HepG2 (cell line): ENCODE data around the gene SUPT20HL2. TPM values are rescaled to one million over a fixed set of nuclear protein-coding genes. Genes with fewer than 3 reads are reported as not detected.

ENCODE experiments used
- ATAC-seq: fragments of 200-7000 bp; cut with Tn5 transposase; 3 replicates; pipeline ENCODE4 v1.9.1; 2020; ENCODE audit warnings: mild to moderate bottlenecking, moderate library complexity
- BruUV-seq: library from RNA; stranded (reverse); fragments of 400-500 nt; replicated peaks from 2 replicates; lab custom pipeline; 2021; lab: Mats Ljungman, UMichigan
- CTCF ChIA-PET: fragments of 300-600 bp; formaldehyde crosslinking; extraction: SDS; loops from one replicate; lab custom pipeline; 2021; ENCODE audit warnings: low total read pairs, inconsistent platforms, low intra/inter-chr PET ratio; lab: Yijun Ruan, JAX
- POLR2A ChIA-PET: fragments of 350-600 bp; sonication (Branson Sonifier 250); formaldehyde crosslinking; loops from one replicate; lab custom pipeline; 2020; ENCODE audit warnings: antibody characterized with exemption, inconsistent platforms; lab: Yijun Ruan, JAX
- DNase-seq: peaks from one replicate; pipeline ENCODE4 v3.0.0-alpha.2; 2015; ENCODE audit warnings: low spot score
- FAIRE-seq: peaks from 3 replicates; lab custom pipeline; 2011; peaks lifted over from hg19 to GRCh38; lab: Jason Lieb, UNC
- H2AFZ ChIP-seq: one replicate; pipeline ENCODE4 v1.6.1; 2011; ENCODE audit warnings: low read length, inconsistent platforms
- H3K27ac ChIP-seq: fragments of 300-600 bp; 3 replicates; pipeline ENCODE4 v1.8.0; 2011; ENCODE audit warnings: mixed run types, mild to moderate bottlenecking, mixed read lengths, low read length, inconsistent platforms; ENCODE audit not compliant: insufficient read depth; ENCODE audit errors: extremely low read length
- H3K27me3 ChIP-seq, 2 experiments: fragments of 200-600 bp in 1 of 2; 2 replicates in 1 of 2; 3 replicates in 1 of 2; pipeline versions ENCODE4 v1.6.0 to v1.8.0; 2011; ENCODE audit warnings: low read length in 2 of 2, mild to moderate bottlenecking in 2 of 2, moderate library complexity in 2 of 2, inconsistent platforms in 1 of 2; ENCODE audit not compliant: insufficient read depth in 2 of 2, control insufficient read depth in 1 of 2
- H3K36me3 ChIP-seq, 2 experiments: fragments of 200-600 bp in 1 of 2; replicated peaks in 1 of 2; 2 replicates in 1 of 2; 3 replicates in 1 of 2; pipeline versions ENCODE4 v1.5.1 to v1.8.0; 2011; ENCODE audit warnings: low read length in 2 of 2, inconsistent platforms in 1 of 2; ENCODE audit not compliant: insufficient read depth in 2 of 2, control insufficient read depth in 1 of 2
- H3K4me1 ChIP-seq: 2 replicates; pipeline ENCODE4 v1.5.1; 2012; ENCODE audit warnings: low read length, inconsistent platforms; ENCODE audit not compliant: insufficient read depth
- H3K4me2 ChIP-seq: 2 replicates; pipeline ENCODE4 v1.6.0; 2011; ENCODE audit warnings: low read depth, low read length, inconsistent platforms
- H3K4me3 ChIP-seq, 3 experiments: fragments of 200-600 bp in 1 of 3; sonication (generic), shearing (Covaris generic) in 1 of 3; replicated peaks in 1 of 3; 2 replicates each; pipeline ENCODE4 v1.5.1; 2011 to 2016; ENCODE audit warnings: low read length in 3 of 3, inconsistent platforms in 2 of 3, low read depth in 2 of 3, mild to moderate bottlenecking in 2 of 3, control low read depth in 1 of 3, mixed read lengths in 1 of 3; ENCODE audit not compliant: insufficient read depth in 1 of 3
- H3K79me2 ChIP-seq: one replicate; pipeline ENCODE4 v1.6.1; 2011; ENCODE audit warnings: low read length, inconsistent platforms; ENCODE audit not compliant: insufficient read depth
- H3K9ac ChIP-seq: 2 replicates; pipeline ENCODE4 v1.6.0; 2011; ENCODE audit warnings: mild to moderate bottlenecking, low read depth, low read length, inconsistent platforms; ENCODE audit not compliant: insufficient read depth
- H3K9me3 ChIP-seq: 2 replicates; pipeline ENCODE4 v1.5.1; 2012; ENCODE audit warnings: mild to moderate bottlenecking, low read length
- H4K20me1 ChIP-seq: 2 replicates; pipeline ENCODE4 v1.6.0; 2011; ENCODE audit warnings: inconsistent platforms, mild to moderate bottlenecking, low read length, moderate library complexity; ENCODE audit not compliant: insufficient read depth
- ARNT2 ChIP-seq: sonication (generic); formaldehyde crosslinking; IDR thresholded peaks from 2 replicates; pipeline ENCODE4 v1.8.0; 2022; ENCODE audit warnings: mild to moderate bottlenecking, low read depth, missing genetic modification reagents, moderate library complexity
- CREM ChIP-seq, 2 experiments: sonication (generic) in 1 of 2; formaldehyde crosslinking in 1 of 2; IDR thresholded peaks; 2 replicates each; pipeline versions ENCODE4 v1.4.0 to v1.6.1; 2016 to 2020; ENCODE audit warnings: antibody characterized with exemption in 1 of 2, mild to moderate bottlenecking in 1 of 2, missing genetic modification reagents in 1 of 2
- ETV5 ChIP-seq: IDR thresholded peaks from 2 replicates; pipeline ENCODE4 v1.6.1; 2018; ENCODE audit warnings: missing biosample characterization, missing genetic modification reagents, inconsistent platforms, borderline replicate concordance
- HBP1 ChIP-seq: IDR thresholded peaks from 2 replicates; pipeline ENCODE4 v1.6.1; 2016; ENCODE audit warnings: low read depth, control low read depth
- SP4 ChIP-seq: sonication (generic); formaldehyde crosslinking; IDR thresholded peaks from 2 replicates; pipeline ENCODE4 v1.8.1; 2023; ENCODE audit warnings: mild to moderate bottlenecking, missing genetic modification reagents
- TFDP2 ChIP-seq: sonication (generic); formaldehyde crosslinking; IDR thresholded peaks from 2 replicates; pipeline ENCODE4 v1.4.0; 2020; ENCODE audit warnings: missing genetic modification reagents
- ZNF670 ChIP-seq: sonication (generic); formaldehyde crosslinking; IDR thresholded peaks from 2 replicates; pipeline ENCODE4 v1.8.0; 2022; ENCODE audit warnings: mild to moderate bottlenecking, missing genetic modification reagents, borderline replicate concordance
- WGBS: methylation state at CpG from one replicate; pipeline ENCODE4 v1.1.6; 2017; ENCODE audit warnings: low lambda C conversion rate; 5-methylcytosine and 5-hydroxymethylcytosine counted together
- in situ Hi-C: cut with HindIII; loops from 2 replicates; pipeline ENCODE4 v1.10.0; 2017; ENCODE audit warnings: low pct_unique_long_range_greater_than_20kb; ENCODE audit not compliant: extremely low pct_ligation_motif_present
- intact Hi-C: fragments of 100-400 bp; cut with micrococcal nuclease; formaldehyde crosslinking; loops from one replicate; pipeline ENCODE4 v1.10.0; 2022; ENCODE audit not compliant: unreplicated experiment
- polyA plus RNA-seq, 8 experiments: library from polyadenylated mRNA; depleted of rRNA in 3 of 8; stranded (reverse) in 7 of 8; unstranded in 1 of 8; fragments of >200 nt; fragmentation: Illumina TruSeq in 4 of 8; extraction: Trizol in 4 of 8; gene quantifications; 2 replicates each; pipeline versions ENCODE4 v1.2.1 to v1.2.3, GENCODE V29; 2011 to 2016; ENCODE audit warnings: low read depth in 4 of 8, missing spikeins in 1 of 8, mixed read lengths in 1 of 8; ENCODE audit not compliant: insufficient read depth in 1 of 8
- total RNA-seq, 5 experiments: library from RNA; depleted of rRNA; stranded (reverse); fragments of >200 nt; fragmentation: Illumina TruSeq; extraction: Trizol; gene quantifications; 2 replicates each; pipeline ENCODE4 v1.2.3, GENCODE V29; 2016; ENCODE audit warnings: low read depth in 1 of 5
- TF ChIP-seq, protein P1 (sequence below): sonication (generic); formaldehyde crosslinking; IDR thresholded peaks from 2 replicates; pipeline ENCODE4 v1.9.0; 2021; ENCODE audit warnings: mild to moderate bottlenecking, missing genetic modification reagents
- TF ChIP-seq, protein P2 (sequence below): sonication (generic); formaldehyde crosslinking; IDR thresholded peaks from 2 replicates; pipeline ENCODE4 v1.4.0; 2020; ENCODE audit warnings: mild to moderate bottlenecking, missing genetic modification reagents

Gene SUPT20HL2
- total and polyA plus RNA-seq, 2 of the 13 experiments (the other 11 are each of a cell fraction or from before 2014, with no cell fraction given) = not detected

- H3K4me1 ChIP-seq = peaks cover 9% of the 10 kb centered on the region
- DNase-seq (no peak), FAIRE-seq (no peak), ATAC-seq (no peak)
- no peaks in the 10 kb centered on the region for H3K27me3 ChIP-seq
- intact Hi-C loops (no loop called here), in situ Hi-C loops (no loop called here)
- H3K9ac ChIP-seq = no peak overlapping the region
- H2AFZ ChIP-seq = no peak overlapping the region
- H3K36me3 ChIP-seq = no peaks in the 10 kb centered on the region
- no CpG with 5 or more reads among the region's 1 CpG for WGBS
- no peaks in the 10 kb centered on the region for H3K9me3 ChIP-seq
- no peak overlapping the region for H3K4me3 ChIP-seq
- no TSS peak for BruUV-seq
- CTCF ChIA-PET = no interaction called here
- POLR2A ChIA-PET = no interaction called here
- no peak for TF ChIP-seq TFDP2 (CRISPR knock-in tag)
- no peak for TF ChIP-seq HBP1
- TF ChIP-seq ETV5 (CRISPR knock-in tag) = no peak
- TF ChIP-seq, protein P1, sequence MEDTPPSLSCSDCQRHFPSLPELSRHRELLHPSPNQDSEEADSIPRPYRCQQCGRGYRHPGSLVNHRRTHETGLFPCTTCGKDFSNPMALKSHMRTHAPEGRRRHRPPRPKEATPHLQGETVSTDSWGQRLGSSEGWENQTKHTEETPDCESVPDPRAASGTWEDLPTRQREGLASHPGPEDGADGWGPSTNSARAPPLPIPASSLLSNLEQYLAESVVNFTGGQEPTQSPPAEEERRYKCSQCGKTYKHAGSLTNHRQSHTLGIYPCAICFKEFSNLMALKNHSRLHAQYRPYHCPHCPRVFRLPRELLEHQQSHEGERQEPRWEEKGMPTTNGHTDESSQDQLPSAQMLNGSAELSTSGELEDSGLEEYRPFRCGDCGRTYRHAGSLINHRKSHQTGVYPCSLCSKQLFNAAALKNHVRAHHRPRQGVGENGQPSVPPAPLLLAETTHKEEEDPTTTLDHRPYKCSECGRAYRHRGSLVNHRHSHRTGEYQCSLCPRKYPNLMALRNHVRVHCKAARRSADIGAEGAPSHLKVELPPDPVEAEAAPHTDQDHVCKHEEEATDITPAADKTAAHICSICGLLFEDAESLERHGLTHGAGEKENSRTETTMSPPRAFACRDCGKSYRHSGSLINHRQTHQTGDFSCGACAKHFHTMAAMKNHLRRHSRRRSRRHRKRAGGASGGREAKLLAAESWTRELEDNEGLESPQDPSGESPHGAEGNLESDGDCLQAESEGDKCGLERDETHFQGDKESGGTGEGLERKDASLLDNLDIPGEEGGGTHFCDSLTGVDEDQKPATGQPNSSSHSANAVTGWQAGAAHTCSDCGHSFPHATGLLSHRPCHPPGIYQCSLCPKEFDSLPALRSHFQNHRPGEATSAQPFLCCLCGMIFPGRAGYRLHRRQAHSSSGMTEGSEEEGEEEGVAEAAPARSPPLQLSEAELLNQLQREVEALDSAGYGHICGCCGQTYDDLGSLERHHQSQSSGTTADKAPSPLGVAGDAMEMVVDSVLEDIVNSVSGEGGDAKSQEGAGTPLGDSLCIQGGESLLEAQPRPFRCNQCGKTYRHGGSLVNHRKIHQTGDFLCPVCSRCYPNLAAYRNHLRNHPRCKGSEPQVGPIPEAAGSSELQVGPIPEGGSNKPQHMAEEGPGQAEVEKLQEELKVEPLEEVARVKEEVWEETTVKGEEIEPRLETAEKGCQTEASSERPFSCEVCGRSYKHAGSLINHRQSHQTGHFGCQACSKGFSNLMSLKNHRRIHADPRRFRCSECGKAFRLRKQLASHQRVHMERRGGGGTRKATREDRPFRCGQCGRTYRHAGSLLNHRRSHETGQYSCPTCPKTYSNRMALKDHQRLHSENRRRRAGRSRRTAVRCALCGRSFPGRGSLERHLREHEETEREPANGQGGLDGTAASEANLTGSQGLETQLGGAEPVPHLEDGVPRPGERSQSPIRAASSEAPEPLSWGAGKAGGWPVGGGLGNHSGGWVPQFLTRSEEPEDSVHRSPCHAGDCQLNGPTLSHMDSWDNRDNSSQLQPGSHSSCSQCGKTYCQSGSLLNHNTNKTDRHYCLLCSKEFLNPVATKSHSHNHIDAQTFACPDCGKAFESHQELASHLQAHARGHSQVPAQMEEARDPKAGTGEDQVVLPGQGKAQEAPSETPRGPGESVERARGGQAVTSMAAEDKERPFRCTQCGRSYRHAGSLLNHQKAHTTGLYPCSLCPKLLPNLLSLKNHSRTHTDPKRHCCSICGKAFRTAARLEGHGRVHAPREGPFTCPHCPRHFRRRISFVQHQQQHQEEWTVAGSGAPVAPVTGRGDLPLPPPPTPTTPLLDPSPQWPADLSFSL (CRISPR knock-in tag) = no peak
- TF ChIP-seq CREM (IDR thresholded peaks at IDR 0.05) = no peak
- TF ChIP-seq CREM (CRISPR knock-in tag; IDR thresholded peaks at IDR 0.05) = no peak
- TF ChIP-seq, protein P2, sequence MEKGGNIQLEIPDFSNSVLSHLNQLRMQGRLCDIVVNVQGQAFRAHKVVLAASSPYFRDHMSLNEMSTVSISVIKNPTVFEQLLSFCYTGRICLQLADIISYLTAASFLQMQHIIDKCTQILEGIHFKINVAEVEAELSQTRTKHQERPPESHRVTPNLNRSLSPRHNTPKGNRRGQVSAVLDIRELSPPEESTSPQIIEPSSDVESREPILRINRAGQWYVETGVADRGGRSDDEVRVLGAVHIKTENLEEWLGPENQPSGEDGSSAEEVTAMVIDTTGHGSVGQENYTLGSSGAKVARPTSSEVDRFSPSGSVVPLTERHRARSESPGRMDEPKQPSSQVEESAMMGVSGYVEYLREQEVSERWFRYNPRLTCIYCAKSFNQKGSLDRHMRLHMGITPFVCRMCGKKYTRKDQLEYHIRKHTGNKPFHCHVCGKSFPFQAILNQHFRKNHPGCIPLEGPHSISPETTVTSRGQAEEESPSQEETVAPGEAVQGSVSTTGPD = no peak
- no peak for TF ChIP-seq SP4 (CRISPR knock-in tag)
- no peak for TF ChIP-seq ZNF670 (CRISPR knock-in tag)
- no peak for TF ChIP-seq ARNT2 (CRISPR knock-in tag)
- no peaks in the 10 kb centered on the region for H3K79me2 ChIP-seq
- H3K27ac ChIP-seq = no peak overlapping the region
- H3K4me2 ChIP-seq = no peak overlapping the region
- no peaks in the 10 kb centered on the region for H4K20me1 ChIP-seq
Measured at GRCh38 chrX:24325231-24325630, 11.4 kb upstream of the SUPT20HL2 start.
